Measurements from ENCODE around the gene EXOC6. TPM values are rescaled to one million over a fixed set of nuclear protein-coding genes. Genes with fewer than 3 reads are reported as not detected.

Gene EXOC6
- polyA plus RNA-seq, 1 donor from 2014 or later: 26.3 TPM

GRCh38 chr10:92929896-92930295, 81.6 kb downstream of the EXOC6 start:
- Histone ChIP-seq H4K20me1 (ENCODE audit: insufficient read depth) (no peaks in the 10 kb centered on the region), H2AFZ (ENCODE audit: low read depth, low read length) (no peak overlapping the region), H3K9me3 (ENCODE audit: low read length) (no peaks in the 10 kb centered on the region), H3K9me2 (ENCODE audit: insufficient read depth, low read length) (no peaks in the 10 kb centered on the region), H3K4me2 (ENCODE audit: low read length) (no peak overlapping the region), H3K36me3 (ENCODE audit: insufficient read depth, low read length) (peaks cover 3% of the 10 kb centered on the region), H3K79me2 (replicated peaks; ENCODE audit: insufficient read depth, low read length) (no peaks in the 10 kb centered on the region), H3K9ac (ENCODE audit: low read length) (no peak overlapping the region), H3K4me3 (ENCODE audit: low read length) (no peak overlapping the region), H3F3A (ENCODE audit: insufficient read depth, low read length, poor library complexity, severe bottlenecking) (no peaks in the 10 kb centered on the region), H3K27me3 (ENCODE audit: insufficient read depth, low read depth, low read length) (no peaks in the 10 kb centered on the region), H3K27ac (ENCODE audit: low read length) (no peak overlapping the region)
- TF ChIP-seq, protein P1, sequence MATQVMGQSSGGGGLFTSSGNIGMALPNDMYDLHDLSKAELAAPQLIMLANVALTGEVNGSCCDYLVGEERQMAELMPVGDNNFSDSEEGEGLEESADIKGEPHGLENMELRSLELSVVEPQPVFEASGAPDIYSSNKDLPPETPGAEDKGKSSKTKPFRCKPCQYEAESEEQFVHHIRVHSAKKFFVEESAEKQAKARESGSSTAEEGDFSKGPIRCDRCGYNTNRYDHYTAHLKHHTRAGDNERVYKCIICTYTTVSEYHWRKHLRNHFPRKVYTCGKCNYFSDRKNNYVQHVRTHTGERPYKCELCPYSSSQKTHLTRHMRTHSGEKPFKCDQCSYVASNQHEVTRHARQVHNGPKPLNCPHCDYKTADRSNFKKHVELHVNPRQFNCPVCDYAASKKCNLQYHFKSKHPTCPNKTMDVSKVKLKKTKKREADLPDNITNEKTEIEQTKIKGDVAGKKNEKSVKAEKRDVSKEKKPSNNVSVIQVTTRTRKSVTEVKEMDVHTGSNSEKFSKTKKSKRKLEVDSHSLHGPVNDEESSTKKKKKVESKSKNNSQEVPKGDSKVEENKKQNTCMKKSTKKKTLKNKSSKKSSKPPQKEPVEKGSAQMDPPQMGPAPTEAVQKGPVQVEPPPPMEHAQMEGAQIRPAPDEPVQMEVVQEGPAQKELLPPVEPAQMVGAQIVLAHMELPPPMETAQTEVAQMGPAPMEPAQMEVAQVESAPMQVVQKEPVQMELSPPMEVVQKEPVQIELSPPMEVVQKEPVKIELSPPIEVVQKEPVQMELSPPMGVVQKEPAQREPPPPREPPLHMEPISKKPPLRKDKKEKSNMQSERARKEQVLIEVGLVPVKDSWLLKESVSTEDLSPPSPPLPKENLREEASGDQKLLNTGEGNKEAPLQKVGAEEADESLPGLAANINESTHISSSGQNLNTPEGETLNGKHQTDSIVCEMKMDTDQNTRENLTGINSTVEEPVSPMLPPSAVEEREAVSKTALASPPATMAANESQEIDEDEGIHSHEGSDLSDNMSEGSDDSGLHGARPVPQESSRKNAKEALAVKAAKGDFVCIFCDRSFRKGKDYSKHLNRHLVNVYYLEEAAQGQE (IDR thresholded peaks at IDR 0.05; ENCODE audit: borderline replicate concordance): no peak
- no peak for TF ChIP-seq TAF1 (IDR thresholded peaks at IDR 0.05; ENCODE audit: low read depth)
- no peak for TF ChIP-seq POLR2AphosphoS5 (IDR thresholded peaks at IDR 0.05)
- no peak for TF ChIP-seq EP300 (conservative IDR thresholded peaks at IDR 0.05; ENCODE audit: poor library complexity, severe bottlenecking)
- TF ChIP-seq EZH2 (IDR thresholded peaks at IDR 0.05; ENCODE audit: borderline replicate concordance, insufficient read depth, low read length, poor library complexity, severe bottlenecking): no peak
- no peak for TF ChIP-seq SMC3 (conservative IDR thresholded peaks at IDR 0.05; ENCODE audit: poor library complexity)
- no peak for TF ChIP-seq CTCF (IDR thresholded peaks at IDR 0.05; ENCODE audit: poor library complexity, severe bottlenecking)
- TF ChIP-seq RAD21 (conservative IDR thresholded peaks at IDR 0.05): no peak
- TF ChIP-seq MXI1 (conservative IDR thresholded peaks at IDR 0.05; ENCODE audit: poor library complexity, severe bottlenecking): no peak

GRCh38 chr10:92931597-92931996, 83.3 kb downstream of the EXOC6 start:
- H3K27me3 ChIP-seq (ENCODE audit: insufficient read depth, low read depth, low read length): no peaks in the 10 kb centered on the region
- no peak overlapping the region for H3K4me2 ChIP-seq (ENCODE audit: low read length)
- H3K36me3 ChIP-seq (ENCODE audit: insufficient read depth, low read length): peaks cover 3% of the 10 kb centered on the region
- no peaks in the 10 kb centered on the region for H3F3A ChIP-seq (ENCODE audit: insufficient read depth, low read length, poor library complexity, severe bottlenecking)
- no peak overlapping the region for H3K9ac ChIP-seq (ENCODE audit: low read length)
- no peaks in the 10 kb centered on the region for H3K79me2 ChIP-seq (replicated peaks; ENCODE audit: insufficient read depth, low read length)
- no peak for TF ChIP-seq EP300 (conservative IDR thresholded peaks at IDR 0.05; ENCODE audit: poor library complexity, severe bottlenecking)
- no peak for TF ChIP-seq MXI1 (conservative IDR thresholded peaks at IDR 0.05; ENCODE audit: poor library complexity, severe bottlenecking)
- no peak for TF ChIP-seq RAD21 (conservative IDR thresholded peaks at IDR 0.05)
- TF ChIP-seq EZH2 (IDR thresholded peaks at IDR 0.05; ENCODE audit: borderline replicate concordance, insufficient read depth, low read length, poor library complexity, severe bottlenecking): no peak
- TF ChIP-seq, protein P1 (IDR thresholded peaks at IDR 0.05; ENCODE audit: borderline replicate concordance): no peak
- no peak for TF ChIP-seq POLR2AphosphoS5 (IDR thresholded peaks at IDR 0.05)
- TF ChIP-seq SMC3 (conservative IDR thresholded peaks at IDR 0.05; ENCODE audit: poor library complexity): no peak
- TF ChIP-seq CTCF (IDR thresholded peaks at IDR 0.05; ENCODE audit: poor library complexity, severe bottlenecking): no peak
- no peak for TF ChIP-seq TAF1 (IDR thresholded peaks at IDR 0.05; ENCODE audit: low read depth)
- no peaks in the 10 kb centered on the region for H3K9me2 ChIP-seq (ENCODE audit: insufficient read depth, low read length)
- no peaks in the 10 kb centered on the region for H3K9me3 ChIP-seq (ENCODE audit: low read length)
- H4K20me1 ChIP-seq (ENCODE audit: insufficient read depth): no peaks in the 10 kb centered on the region
- H3K27ac ChIP-seq (ENCODE audit: low read length): no peak overlapping the region
- H3K4me3 ChIP-seq (ENCODE audit: low read length): no peak overlapping the region
- H2AFZ ChIP-seq (ENCODE audit: low read depth, low read length): no peak overlapping the region

Data from neural cell (in vitro differentiated cells).